Activated T-helper 1 cell treated with anti-CD3 and anti-CD28 coated beads, Interleukin-2, amount 50 U/mL, for 16 hours (primary cell): ENCODE measurements around the gene MED13.
"Not testable (repeated sequence)": the region's sequence is repeated elsewhere in the genome, so short reads cannot be mapped to it uniquely, and the experiment has no call there.

ENCODE experiments used
- DNase-seq, 2 donors: peaks; one replicate each; pipeline ENCODE4 v3.0.0-alpha.2; 2020; ENCODE audit warnings: low read depth in 1 of 2, low spot score in 1 of 2

Gene MED13

GRCh38 chr17:61927208-61928100, 137.6 kb downstream of the MED13 start, which contains the start of gene INTS2:
TSS of gene INTS2 (minus strand) at chr17:61927982. CDS start at chr17:61926644, 1,338 bp downstream.
- peak; percentile 91 for DNase-seq

- DNase-seq: no peak
Measured at GRCh38 chr17:61926826-61927207, 138.3 kb downstream of the MED13 start.

DNA sequence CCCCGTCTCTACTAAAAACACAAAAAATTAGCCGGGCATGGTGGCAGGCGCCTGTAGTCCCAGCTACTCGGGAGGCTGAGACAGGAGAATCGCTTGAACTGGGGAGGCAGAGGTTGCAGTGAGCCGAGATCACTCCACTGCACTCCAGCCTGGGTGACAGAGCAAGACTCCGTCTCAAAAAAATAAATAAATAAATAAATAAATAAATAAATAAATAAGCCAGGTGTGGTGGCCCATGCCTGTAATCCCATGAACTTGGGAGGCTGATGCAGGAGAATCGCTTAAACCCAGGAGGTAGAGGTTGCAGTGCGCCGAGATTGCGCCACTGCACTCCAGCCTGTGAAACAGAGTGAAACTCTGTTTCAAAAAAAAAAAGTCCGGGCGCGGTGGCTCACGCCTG, 149.9 kb downstream of the MED13 start:
- not testable (repeated sequence) for DNase-seq

GRCh38 chr17:61908292-61909037, 156.6 kb downstream of the MED13 start:
- no peak for DNase-seq

- DNase-seq: no peak
Measured at GRCh38 chr17:61907361-61907760, 157.7 kb downstream of the MED13 start.

GRCh38 chr17:61904094-61904710, 160.9 kb downstream of the MED13 start:
- DNase-seq: peak in 1 of 2 donors; percentile 6

GRCh38 chr17:61903251-61903650, 161.8 kb downstream of the MED13 start:
- DNase-seq: no peak

DNA sequence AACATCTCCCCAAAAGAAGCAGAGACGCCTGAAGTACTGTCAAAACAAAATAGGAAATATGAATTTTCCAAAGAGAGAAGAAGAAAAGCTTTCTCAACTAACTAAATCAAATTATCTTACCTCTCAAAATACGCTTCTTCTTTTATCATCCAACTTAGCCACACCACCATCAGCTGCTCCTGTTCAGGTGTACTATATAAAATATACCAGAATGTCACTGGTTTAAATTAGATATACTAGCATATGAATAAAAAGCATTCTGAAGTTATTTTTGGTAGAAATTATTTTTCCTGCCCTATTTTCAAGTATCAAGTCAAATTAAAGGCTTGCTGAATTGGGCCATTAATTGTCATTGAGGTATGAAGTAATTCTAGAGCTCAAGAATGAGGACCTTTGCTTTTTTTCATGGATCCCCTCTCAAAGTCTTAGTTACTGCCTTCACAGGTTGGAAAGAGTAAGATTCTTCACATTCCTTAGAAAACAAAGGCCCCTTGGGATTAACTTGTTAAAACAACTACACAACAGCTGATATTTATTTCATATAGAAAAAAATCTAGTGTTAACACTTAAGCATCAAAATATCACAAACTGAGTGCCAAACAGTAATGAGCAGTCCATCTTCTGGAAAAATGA, 167.4 kb downstream of the MED13 start:
- DNase-seq: no peak

DNA sequence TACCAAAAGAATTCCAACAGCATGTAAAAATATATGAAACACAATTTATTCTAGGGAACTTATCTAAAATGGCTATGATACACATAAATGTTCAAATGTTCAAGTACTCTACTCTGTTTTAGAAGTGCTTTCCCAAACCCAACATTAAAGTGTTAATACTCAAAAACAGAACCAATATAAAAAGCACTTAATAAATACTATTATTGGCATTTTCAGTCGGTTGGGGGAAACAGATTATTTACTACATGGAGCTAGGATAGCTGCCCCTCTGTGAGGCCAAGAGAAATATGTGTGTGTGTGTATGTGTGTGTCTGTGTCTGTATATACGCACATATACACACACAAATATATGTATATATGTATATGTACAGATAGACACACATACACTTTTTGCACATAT, 169.7 kb downstream of the MED13 start:
- no peak for DNase-seq

GRCh38 chr17:61894310-61894709, 170.8 kb downstream of the MED13 start:
- DNase-seq: not testable (repeated sequence)
